A549 (cell line): ENCODE data around the gene YIPF1.

ENCODE experiments used
- CHD2 ChIP-seq: fragments of 150-350 bp; IDR thresholded peaks from 2 replicates; pipeline ENCODE4 v1.6.1; 2014; ENCODE audit warnings: low read length; ENCODE audit not compliant: partially characterized antibody
- FOSB ChIP-seq: fragments of 250-450 bp; sonication (Bioruptor Pico); IDR thresholded peaks from 2 replicates; pipeline ENCODE4 v1.5.0; 2020; ENCODE audit warnings: mild to moderate bottlenecking, moderate library complexity
- FOSL2 ChIP-seq, 2 experiments: fragments of 450-650 bp in 1 of 2; fragments of >200 bp in 1 of 2; sonication (Bioruptor Twin) in 1 of 2; formaldehyde crosslinking; IDR thresholded peaks; 2 replicates each; pipeline versions ENCODE4 v1.5.0 to v1.6.1; 2016 to 2020; ENCODE audit warnings: mild to moderate bottlenecking in 1 of 2, moderate library complexity in 1 of 2
- MYC ChIP-seq: IDR thresholded peaks from 2 replicates; pipeline ENCODE4 v1.6.1; 2012; ENCODE audit warnings: mild to moderate bottlenecking, inconsistent platforms, low read length, improper control_type of control experiment, borderline replicate concordance
- PHF8 ChIP-seq: fragments of 200-600 bp; sonication (generic); IDR thresholded peaks from 2 replicates; pipeline ENCODE4 v1.6.1; 2016; ENCODE audit warnings: low read depth, mild to moderate bottlenecking, antibody characterized with exemption, moderate library complexity, borderline replicate concordance
- POLR2A ChIP-seq: IDR thresholded peaks from 2 replicates; pipeline ENCODE4 v1.6.1; 2012; ENCODE audit warnings: mild to moderate bottlenecking, low read length
- POLR2AphosphoS2 ChIP-seq: conservative IDR thresholded peaks from 2 replicates; pipeline ENCODE4 v1.6.1; 2012; ENCODE audit warnings: low read length, improper control_type of control experiment, inconsistent platforms
- RNF2 ChIP-seq: fragments of 200-600 bp; sonication (generic); IDR thresholded peaks from 2 replicates; pipeline ENCODE4 v1.6.1; 2016; ENCODE audit warnings: low read depth, mild to moderate bottlenecking, antibody characterized with exemption, moderate library complexity, borderline replicate concordance
- TF ChIP-seq, protein P1 (sequence below): fragments of >200 bp; sonication (Bioruptor Twin); formaldehyde crosslinking; IDR thresholded peaks from 3 replicates; pipeline ENCODE4 v1.5.1; 2016
- TF ChIP-seq, protein P2 (sequence below): IDR thresholded peaks from 2 replicates; pipeline ENCODE4 v1.6.1; 2012
- TF ChIP-seq, protein P3 (sequence below): fragments of 450-650 bp; IDR thresholded peaks from 2 replicates; pipeline ENCODE4 v1.6.1; 2014; ENCODE audit warnings: antibody characterized with exemption

DNA sequence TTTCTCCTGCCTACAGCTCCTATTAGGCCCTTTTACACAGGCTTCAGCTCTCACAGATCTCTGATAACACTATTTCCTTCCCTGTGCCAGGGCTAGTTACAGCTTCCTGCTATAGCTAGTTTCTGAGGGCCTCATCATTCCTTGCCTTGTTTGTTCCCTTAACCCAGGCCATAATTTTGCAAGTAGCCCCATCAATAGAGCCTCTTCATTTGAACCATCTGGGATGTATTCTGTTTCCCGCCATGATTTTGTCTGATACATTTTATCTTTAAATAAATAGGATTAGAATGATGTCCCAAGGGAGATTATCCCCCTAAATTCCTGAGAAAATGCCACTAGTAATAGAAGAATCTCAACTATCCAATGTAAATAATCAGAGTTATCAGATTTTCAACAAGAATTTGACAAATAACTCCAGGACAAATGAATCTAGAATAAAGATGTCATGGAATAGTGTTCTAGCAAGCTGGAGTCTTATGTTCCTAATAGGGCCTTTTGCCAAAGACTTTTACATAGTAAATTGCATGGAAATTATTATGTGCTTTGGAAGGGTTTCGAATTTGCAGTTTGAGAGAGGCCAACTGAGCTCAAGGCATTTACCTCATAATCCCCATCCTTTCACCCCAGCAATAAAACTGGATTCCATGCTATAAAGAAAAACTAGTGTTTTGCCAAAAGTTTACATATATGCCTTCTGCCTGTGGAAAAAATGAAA lies 39.8 kb upstream of the YIPF1 start:
- TF ChIP-seq POLR2AphosphoS2, result no peak
- TF ChIP-seq, protein P1, sequence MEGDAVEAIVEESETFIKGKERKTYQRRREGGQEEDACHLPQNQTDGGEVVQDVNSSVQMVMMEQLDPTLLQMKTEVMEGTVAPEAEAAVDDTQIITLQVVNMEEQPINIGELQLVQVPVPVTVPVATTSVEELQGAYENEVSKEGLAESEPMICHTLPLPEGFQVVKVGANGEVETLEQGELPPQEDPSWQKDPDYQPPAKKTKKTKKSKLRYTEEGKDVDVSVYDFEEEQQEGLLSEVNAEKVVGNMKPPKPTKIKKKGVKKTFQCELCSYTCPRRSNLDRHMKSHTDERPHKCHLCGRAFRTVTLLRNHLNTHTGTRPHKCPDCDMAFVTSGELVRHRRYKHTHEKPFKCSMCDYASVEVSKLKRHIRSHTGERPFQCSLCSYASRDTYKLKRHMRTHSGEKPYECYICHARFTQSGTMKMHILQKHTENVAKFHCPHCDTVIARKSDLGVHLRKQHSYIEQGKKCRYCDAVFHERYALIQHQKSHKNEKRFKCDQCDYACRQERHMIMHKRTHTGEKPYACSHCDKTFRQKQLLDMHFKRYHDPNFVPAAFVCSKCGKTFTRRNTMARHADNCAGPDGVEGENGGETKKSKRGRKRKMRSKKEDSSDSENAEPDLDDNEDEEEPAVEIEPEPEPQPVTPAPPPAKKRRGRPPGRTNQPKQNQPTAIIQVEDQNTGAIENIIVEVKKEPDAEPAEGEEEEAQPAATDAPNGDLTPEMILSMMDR, result no peak
- TF ChIP-seq, protein P2, sequence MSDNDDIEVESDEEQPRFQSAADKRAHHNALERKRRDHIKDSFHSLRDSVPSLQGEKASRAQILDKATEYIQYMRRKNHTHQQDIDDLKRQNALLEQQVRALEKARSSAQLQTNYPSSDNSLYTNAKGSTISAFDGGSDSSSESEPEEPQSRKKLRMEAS, result no peak
- no peak for TF ChIP-seq RNF2
- TF ChIP-seq, protein P3, sequence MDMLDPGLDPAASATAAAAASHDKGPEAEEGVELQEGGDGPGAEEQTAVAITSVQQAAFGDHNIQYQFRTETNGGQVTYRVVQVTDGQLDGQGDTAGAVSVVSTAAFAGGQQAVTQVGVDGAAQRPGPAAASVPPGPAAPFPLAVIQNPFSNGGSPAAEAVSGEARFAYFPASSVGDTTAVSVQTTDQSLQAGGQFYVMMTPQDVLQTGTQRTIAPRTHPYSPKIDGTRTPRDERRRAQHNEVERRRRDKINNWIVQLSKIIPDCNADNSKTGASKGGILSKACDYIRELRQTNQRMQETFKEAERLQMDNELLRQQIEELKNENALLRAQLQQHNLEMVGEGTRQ, result no peak
- TF ChIP-seq CHD2, result no peak
- TF ChIP-seq FOSB, result no peak
- TF ChIP-seq POLR2A, result no peak
- TF ChIP-seq MYC, result no peak
- TF ChIP-seq PHF8, result no peak
- no peak for TF ChIP-seq FOSL2 (IDR thresholded peaks at IDR 0.05)
- TF ChIP-seq FOSL2 (CRISPR knock-in tag; IDR thresholded peaks at IDR 0.05), result no peak
